Peyer's patch (tissue), 4 donors: ENCODE results near the gene SERPINB1.
A peak's percentile ranks its signal among the peaks of the same experiment; 100 is the strongest.

Source experiments
- CTCF ChIP-seq, 6 experiments: fragments of 450-650 bp in 4 of 6; fragments of 200-600 bp in 2 of 6; sonication (generic) in 1 of 6; IDR thresholded peaks; one replicate each; pipeline ENCODE4 v1.5.1; 2017 to 2019; ENCODE audit warnings: antibody characterized with exemption in 6 of 6, mild to moderate bottlenecking in 3 of 6, moderate library complexity in 1 of 6
- POLR2A ChIP-seq, 2 donors: fragments of 450-650 bp; IDR thresholded peaks; one replicate each; pipeline ENCODE4 v1.5.1; 2017; ENCODE audit warnings: antibody characterized with exemption in 2 of 2, mild to moderate bottlenecking in 2 of 2, moderate library complexity in 2 of 2

GRCh38 chr6:2859185-2859700 lies 17.6 kb upstream of the SERPINB1 start:
- TF ChIP-seq CTCF (IDR thresholded peaks at IDR 0.05) = no peak
- peak in 1 of 2 donors; percentile 42 for TF ChIP-seq POLR2A (IDR thresholded peaks at IDR 0.05)
